Measurements from ENCODE around the gene NDST1.

DNA sequence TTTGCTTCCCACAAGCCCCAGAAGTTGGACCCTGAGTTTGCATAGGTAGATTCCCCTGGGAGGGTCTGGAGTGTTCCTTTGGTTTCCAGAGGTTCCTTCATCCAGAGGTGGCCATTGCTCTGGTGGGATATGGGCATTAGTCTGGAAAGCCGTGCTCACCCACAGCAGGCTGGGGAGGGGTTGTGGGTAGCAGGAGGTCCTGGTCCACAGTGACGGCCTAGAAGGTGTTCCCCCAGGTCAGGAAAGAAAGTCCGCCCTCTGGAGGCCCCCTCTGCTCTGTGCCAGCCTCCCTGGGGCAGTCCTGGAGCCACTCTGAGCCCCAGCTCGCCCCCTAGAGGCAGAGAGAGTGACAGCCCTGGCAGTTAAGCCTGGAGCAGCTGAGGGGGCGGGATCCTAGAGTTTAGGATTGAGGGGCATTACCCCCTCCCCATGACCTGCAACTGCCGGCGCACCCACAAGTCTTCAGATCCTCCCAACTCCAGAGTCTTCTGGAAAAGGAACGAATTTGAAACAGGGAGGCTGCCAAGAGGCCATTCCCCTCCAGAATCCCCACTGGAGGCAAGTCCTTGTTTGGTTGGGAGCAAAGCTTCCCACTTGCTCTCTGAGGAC, 36.8 kb downstream of the NDST1 start:
- TF ChIP-seq, protein P1, sequence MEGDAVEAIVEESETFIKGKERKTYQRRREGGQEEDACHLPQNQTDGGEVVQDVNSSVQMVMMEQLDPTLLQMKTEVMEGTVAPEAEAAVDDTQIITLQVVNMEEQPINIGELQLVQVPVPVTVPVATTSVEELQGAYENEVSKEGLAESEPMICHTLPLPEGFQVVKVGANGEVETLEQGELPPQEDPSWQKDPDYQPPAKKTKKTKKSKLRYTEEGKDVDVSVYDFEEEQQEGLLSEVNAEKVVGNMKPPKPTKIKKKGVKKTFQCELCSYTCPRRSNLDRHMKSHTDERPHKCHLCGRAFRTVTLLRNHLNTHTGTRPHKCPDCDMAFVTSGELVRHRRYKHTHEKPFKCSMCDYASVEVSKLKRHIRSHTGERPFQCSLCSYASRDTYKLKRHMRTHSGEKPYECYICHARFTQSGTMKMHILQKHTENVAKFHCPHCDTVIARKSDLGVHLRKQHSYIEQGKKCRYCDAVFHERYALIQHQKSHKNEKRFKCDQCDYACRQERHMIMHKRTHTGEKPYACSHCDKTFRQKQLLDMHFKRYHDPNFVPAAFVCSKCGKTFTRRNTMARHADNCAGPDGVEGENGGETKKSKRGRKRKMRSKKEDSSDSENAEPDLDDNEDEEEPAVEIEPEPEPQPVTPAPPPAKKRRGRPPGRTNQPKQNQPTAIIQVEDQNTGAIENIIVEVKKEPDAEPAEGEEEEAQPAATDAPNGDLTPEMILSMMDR (IDR thresholded peaks at IDR 0.05; ENCODE audit: low read depth, low read length, poor library complexity, severe bottlenecking): peak; percentile 99
- no peak for TF ChIP-seq EZH2phosphoT487 (IDR thresholded peaks at IDR 0.05; ENCODE audit: borderline replicate concordance, low read length)
